ENCODE measurements around the gene CHORDC1. TPM values are rescaled to one million over a fixed set of nuclear protein-coding genes. Genes with fewer than 3 reads are reported as not detected.

CHORDC1 gene
- total RNA-seq: 10 to 100 TPM in 3 of 6 donors, 1 to 10 TPM in 3; 6.0 to 16.6 (median 9.8) TPM
- polyA plus RNA-seq: 10 to 100 TPM; 13.5 to 17.3 TPM

DNA sequence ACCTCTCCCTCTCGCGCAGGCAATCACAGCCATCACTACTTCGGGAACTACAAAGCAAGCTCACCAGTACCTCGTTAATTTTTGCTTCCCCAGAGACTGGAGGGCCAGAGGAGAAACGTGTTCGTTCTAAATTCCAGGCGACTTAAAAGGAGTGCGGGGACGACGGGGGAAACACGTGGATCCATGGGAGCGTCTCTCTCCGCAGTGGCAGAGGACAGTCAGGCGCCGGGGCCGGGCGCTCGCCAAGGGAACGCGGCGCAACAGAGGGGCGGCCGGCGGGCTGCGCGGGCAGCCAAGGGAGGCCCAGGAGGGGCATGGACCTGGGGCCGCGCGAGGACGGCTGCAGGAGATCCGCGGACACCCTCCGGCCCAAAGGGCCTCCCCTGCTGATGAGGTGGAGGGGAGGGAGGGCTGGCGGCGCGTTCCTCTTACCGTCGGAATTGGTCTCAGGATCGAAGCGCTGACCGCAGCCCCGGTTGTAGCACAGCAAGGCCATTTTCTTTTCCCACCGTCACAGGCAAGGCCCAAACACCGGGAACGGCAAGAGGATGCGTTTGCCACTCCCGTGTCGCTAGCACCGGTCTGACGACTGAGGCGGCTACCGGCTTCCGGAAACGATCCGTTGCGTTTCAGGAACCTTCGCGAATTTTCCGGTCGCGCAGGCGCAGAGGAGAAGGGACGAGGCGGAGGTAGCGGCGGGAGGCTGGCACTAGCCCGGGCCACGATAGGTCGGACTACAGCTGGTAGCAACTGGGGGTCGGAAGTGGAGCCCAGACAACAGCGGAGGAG lies at the start of gene CHORDC1:
Gene CHORDC1, minus strand, starts transcription at position 591 of the 789 bp plus-strand sequence. Its CDS starts 95 bp downstream, at position 496.
- Histone ChIP-seq H3K4me3 (peak within 1 kb of the TSS; percentile 64 to 90 (median 88)), H3K36me3 (no peaks in the 10 kb centered on the region), H3K27ac (peak within 1 kb of the TSS; percentile 63 to 95 (median 80)), H3K4me1 (peaks cover 0 to 12% (median 10%) of the 10 kb centered on the region in 3 donors), H3K27me3 (no peaks in the 10 kb centered on the region), H3K9me3 (no peaks in the 10 kb centered on the region)
- DNase-seq (peak; percentile 89 to 99 (median 92)), FAIRE-seq (no peak), ATAC-seq (peak; percentile 94 to 99 (median 98))
- intact Hi-C loops (cut with DNase I): no loop called here
- TF ChIP-seq, protein P1, sequence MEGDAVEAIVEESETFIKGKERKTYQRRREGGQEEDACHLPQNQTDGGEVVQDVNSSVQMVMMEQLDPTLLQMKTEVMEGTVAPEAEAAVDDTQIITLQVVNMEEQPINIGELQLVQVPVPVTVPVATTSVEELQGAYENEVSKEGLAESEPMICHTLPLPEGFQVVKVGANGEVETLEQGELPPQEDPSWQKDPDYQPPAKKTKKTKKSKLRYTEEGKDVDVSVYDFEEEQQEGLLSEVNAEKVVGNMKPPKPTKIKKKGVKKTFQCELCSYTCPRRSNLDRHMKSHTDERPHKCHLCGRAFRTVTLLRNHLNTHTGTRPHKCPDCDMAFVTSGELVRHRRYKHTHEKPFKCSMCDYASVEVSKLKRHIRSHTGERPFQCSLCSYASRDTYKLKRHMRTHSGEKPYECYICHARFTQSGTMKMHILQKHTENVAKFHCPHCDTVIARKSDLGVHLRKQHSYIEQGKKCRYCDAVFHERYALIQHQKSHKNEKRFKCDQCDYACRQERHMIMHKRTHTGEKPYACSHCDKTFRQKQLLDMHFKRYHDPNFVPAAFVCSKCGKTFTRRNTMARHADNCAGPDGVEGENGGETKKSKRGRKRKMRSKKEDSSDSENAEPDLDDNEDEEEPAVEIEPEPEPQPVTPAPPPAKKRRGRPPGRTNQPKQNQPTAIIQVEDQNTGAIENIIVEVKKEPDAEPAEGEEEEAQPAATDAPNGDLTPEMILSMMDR (IDR thresholded peaks at IDR 0.05): no peak
- WGBS, 2 donors: 0% methylated on average over 71 of the region's 71 CpGs

GRCh38 chr11:90257158-90257525 lies 34.3 kb upstream of the CHORDC1 start:
- no peak overlapping the region for H3K27ac ChIP-seq
- TF ChIP-seq, protein P1 (IDR thresholded peaks at IDR 0.05): no peak
- no peak for FAIRE-seq
- H3K4me1 ChIP-seq: no peaks in the 10 kb centered on the region
- no peak for DNase-seq
- H3K4me3 ChIP-seq: no peak overlapping the region
- ATAC-seq: no peak
- no peaks in the 10 kb centered on the region for H3K9me3 ChIP-seq
- intact Hi-C loops (cut with DNase I): no loop called here
- H3K36me3 ChIP-seq: no peaks in the 10 kb centered on the region
- WGBS, 2 donors: 83 to 88% methylated on average over 1 of the region's 1 CpG
- no peaks in the 10 kb centered on the region for H3K27me3 ChIP-seq

- FAIRE-seq (no peak), ATAC-seq (no peak)
- no peaks in the 10 kb centered on the region for H3K36me3 ChIP-seq
Observed at GRCh38 chr11:90256404-90257157, 33.7 kb upstream of the CHORDC1 start.

DNA sequence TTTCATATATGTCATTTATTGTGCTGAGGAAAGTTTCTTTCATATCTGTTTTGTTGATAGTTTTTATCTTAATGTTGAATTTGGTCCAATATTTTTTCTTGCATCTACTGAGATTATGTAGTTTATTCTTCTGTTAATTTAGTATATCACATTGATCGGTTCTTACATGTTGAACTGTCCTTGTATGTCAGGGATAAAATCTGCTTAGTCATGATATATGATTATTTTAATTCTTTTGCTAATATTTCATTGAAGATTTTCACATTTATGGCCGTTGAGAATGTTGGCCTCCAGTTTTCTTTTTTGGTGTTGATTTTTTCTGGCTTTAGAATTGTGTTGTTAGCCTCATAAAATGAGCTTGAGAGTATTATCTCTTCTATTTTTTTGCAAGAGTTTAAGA lies 31.2 kb upstream of the CHORDC1 start:
- Histone ChIP-seq H3K4me3 (no peak overlapping the region), H3K4me1 (no peaks in the 10 kb centered on the region), H3K27me3 (peaks cover 0 to 2% (median 0%) of the 10 kb centered on the region in 4 donors), H3K27ac (no peak overlapping the region), H3K36me3 (no peaks in the 10 kb centered on the region), H3K9me3 (no peaks in the 10 kb centered on the region)
- intact Hi-C loops (cut with DNase I): no loop called here
- no peak for DNase-seq
- ATAC-seq: no peak
- FAIRE-seq: no peak
- WGBS, 2 donors: 23 to 33% methylated on average over 2 of the region's 2 CpGs
- TF ChIP-seq, protein P1 (IDR thresholded peaks at IDR 0.05): no peak

More at GRCh38 chr11:90256404-90257157, 33.7 kb upstream of the CHORDC1 start:
- Histone ChIP-seq H3K9me3 (no peaks in the 10 kb centered on the region), H3K27me3 (no peaks in the 10 kb centered on the region), H3K4me3 (no peak overlapping the region), H3K4me1 (no peaks in the 10 kb centered on the region), H3K27ac (no peak overlapping the region)
- TF ChIP-seq, protein P1 (IDR thresholded peaks at IDR 0.05): no peak
- WGBS, 2 donors: 73 to 80% methylated on average over 8 of the region's 8 CpGs
- intact Hi-C loops (cut with DNase I): no loop called here
- DNase-seq: no peak
